Endothelial cell (in vitro differentiated cells): ENCODE results near the gene TSC22D2. TPM values are rescaled to one million over a fixed set of nuclear protein-coding genes. Genes with fewer than 3 reads are reported as not detected.

ENCODE experiments used
- DNase-seq: peaks from one replicate; pipeline ENCODE4 v3.0.0; 2021; ENCODE audit warnings: low spot score
- H3K27ac Mint-ChIP-seq: one replicate; pipeline ENCODE4 v1.8.0; 2021; ENCODE audit warnings: mixed read lengths, inconsistent platforms; ENCODE audit not compliant: unreplicated experiment
- H3K27me3 Mint-ChIP-seq: one replicate; pipeline ENCODE4 v1.8.0; 2021; ENCODE audit warnings: mild to moderate bottlenecking, moderate library complexity, mixed read lengths, inconsistent platforms; ENCODE audit not compliant: unreplicated experiment
- H3K36me3 Mint-ChIP-seq: one replicate; pipeline ENCODE4 v1.8.0; 2021; ENCODE audit warnings: mild to moderate bottlenecking, low read depth, mixed read lengths, inconsistent platforms; ENCODE audit not compliant: unreplicated experiment
- H3K4me1 Mint-ChIP-seq: one replicate; pipeline ENCODE4 v1.8.0; 2021; ENCODE audit warnings: mild to moderate bottlenecking, mixed read lengths, inconsistent platforms; ENCODE audit not compliant: unreplicated experiment
- H3K4me3 Mint-ChIP-seq: one replicate; pipeline ENCODE4 v1.8.0; 2021; ENCODE audit warnings: mild to moderate bottlenecking, mixed read lengths, inconsistent platforms; ENCODE audit not compliant: unreplicated experiment
- H3K9me3 Mint-ChIP-seq: one replicate; pipeline ENCODE4 v1.8.0; 2021; ENCODE audit warnings: mixed read lengths, inconsistent platforms; ENCODE audit not compliant: unreplicated experiment
- CTCF ChIP-seq: fragments of 200-600 bp; sonication (generic); IDR thresholded peaks from one replicate; pipeline ENCODE4 v1.5.0; 2021; ENCODE audit warnings: antibody characterized with exemption; ENCODE audit not compliant: unreplicated experiment
- total RNA-seq: library from RNA; stranded (reverse); fragmentation: NEBNext Ultra II Directional; extraction: Animal tissue kit (Norgen Biotek cat#: 25700); gene quantifications from one replicate; pipeline ENCODE4 v1.2.1, GENCODE V29; 2021; ENCODE audit not compliant: unreplicated experiment

Gene TSC22D2
- total RNA-seq, 1 donor from 2014 or later = 38.8 TPM

- no peaks in the 10 kb centered on the region for H3K9me3 Mint-ChIP-seq
- no peaks in the 10 kb centered on the region for H3K27me3 Mint-ChIP-seq
- H3K4me1 Mint-ChIP-seq = peaks cover 7% of the 10 kb centered on the region
- peak overlapping the region; percentile 21 for H3K27ac Mint-ChIP-seq
- H3K4me3 Mint-ChIP-seq = no peak overlapping the region
- no peaks in the 10 kb centered on the region for H3K36me3 Mint-ChIP-seq
- no peak for DNase-seq
- TF ChIP-seq CTCF = no peak
Measured at GRCh38 chr3:150371741-150372254, 36.3 kb upstream of the TSC22D2 start.

DNA sequence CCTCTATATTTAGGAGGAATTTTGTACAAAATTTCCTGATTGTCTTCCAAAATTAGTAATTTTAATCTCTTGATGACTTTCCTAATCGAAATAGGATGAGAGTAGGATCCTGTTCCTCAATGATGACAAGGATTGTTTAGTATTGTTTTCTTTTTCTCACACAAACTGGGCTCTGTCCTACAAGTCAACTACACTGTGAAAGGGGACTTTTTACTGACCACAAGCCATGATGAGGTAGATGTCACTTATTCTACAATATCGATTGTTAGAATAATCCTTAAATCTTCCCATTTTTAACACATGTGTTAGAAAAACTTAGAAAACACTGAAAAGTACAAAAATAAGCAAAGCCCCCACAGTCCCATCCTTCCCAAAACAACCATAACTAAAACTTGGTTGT is 35.8 kb upstream of the TSC22D2 start:
- no peak for DNase-seq
- Mint-ChIP-seq H3K4me1 (peaks cover 7% of the 10 kb centered on the region), H3K27me3 (no peaks in the 10 kb centered on the region), H3K27ac (peak overlapping the region; percentile 20), H3K9me3 (no peaks in the 10 kb centered on the region), H3K36me3 (no peaks in the 10 kb centered on the region), H3K4me3 (no peak overlapping the region)
- no peak for TF ChIP-seq CTCF

- no peaks in the 10 kb centered on the region for H3K36me3 Mint-ChIP-seq
Measured at GRCh38 chr3:150372722-150373121, 35.4 kb upstream of the TSC22D2 start.

DNA sequence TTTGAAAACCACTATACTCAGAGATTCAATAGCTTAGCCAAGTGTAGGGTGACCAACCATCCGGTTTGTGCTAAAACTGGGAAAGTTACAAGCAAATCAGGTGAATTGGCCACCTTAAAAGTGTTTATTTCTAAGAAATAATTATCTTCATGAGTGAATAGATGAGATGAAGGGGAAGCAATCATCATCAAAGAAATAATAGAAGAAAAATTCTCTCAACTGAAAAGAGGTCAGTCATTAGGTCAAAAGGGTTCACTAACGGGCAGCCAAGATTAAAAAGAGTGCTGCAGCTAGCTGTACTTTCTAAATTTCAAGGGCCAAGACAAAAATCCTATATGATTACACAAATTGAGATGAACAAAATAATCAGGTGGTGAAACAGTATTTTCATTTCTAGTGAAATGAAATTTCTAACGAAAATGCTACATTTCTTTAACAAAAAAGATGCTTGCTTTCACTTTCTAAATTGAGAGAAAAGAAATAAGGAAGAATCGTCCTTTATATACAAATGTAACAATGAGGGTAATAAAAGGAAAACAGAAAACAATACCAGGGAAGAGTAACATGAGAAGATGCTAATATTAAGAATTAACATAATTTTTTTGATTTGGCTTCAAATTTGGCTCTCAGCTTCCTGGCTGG is 34.7 kb upstream of the TSC22D2 start:
- DNase-seq = no peak
- no peak overlapping the region for H3K4me3 Mint-ChIP-seq
- no peak overlapping the region for H3K27ac Mint-ChIP-seq
- no peaks in the 10 kb centered on the region for H3K27me3 Mint-ChIP-seq
- TF ChIP-seq CTCF = no peak
- H3K4me1 Mint-ChIP-seq = peaks cover 7% of the 10 kb centered on the region
- no peaks in the 10 kb centered on the region for H3K36me3 Mint-ChIP-seq
- H3K9me3 Mint-ChIP-seq = no peaks in the 10 kb centered on the region

More at GRCh38 chr3:150372722-150373121, 35.4 kb upstream of the TSC22D2 start:
- H3K4me3 Mint-ChIP-seq = no peak overlapping the region
- peak overlapping the region; percentile 20 for H3K27ac Mint-ChIP-seq
- no peak for DNase-seq
- peak; percentile 22 for TF ChIP-seq CTCF
- H3K4me1 Mint-ChIP-seq = peaks cover 7% of the 10 kb centered on the region
- H3K9me3 Mint-ChIP-seq = no peaks in the 10 kb centered on the region
- no peaks in the 10 kb centered on the region for H3K27me3 Mint-ChIP-seq

DNA sequence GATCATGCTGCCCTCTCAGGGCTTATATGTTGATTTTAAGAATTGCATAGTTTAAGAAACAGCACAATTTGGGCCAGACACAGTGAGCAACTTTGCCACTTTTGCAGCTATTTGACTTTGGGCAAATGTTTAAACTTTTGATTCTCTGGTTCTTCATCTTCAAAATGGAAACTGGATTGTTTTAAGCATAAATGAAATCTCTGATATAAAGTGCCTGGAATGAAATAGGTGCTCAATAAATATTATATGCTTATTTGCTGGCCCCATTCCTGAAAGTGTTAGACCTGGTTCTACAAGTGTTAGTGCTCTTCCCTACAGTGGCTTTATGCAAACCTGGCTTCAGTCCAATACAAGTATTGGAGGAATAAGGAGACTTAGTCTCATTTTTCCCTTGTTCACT is 33.1 kb upstream of the TSC22D2 start:
- H3K27me3 Mint-ChIP-seq = no peaks in the 10 kb centered on the region
- no peak for TF ChIP-seq CTCF
- peaks cover 6% of the 10 kb centered on the region for H3K4me1 Mint-ChIP-seq
- no peak for DNase-seq
- H3K4me3 Mint-ChIP-seq = no peak overlapping the region
- H3K36me3 Mint-ChIP-seq = no peaks in the 10 kb centered on the region
- no peak overlapping the region for H3K27ac Mint-ChIP-seq
- no peaks in the 10 kb centered on the region for H3K9me3 Mint-ChIP-seq
